ENCODE results near the gene TLK1. TPM values are rescaled to one million over a fixed set of nuclear protein-coding genes. Genes with fewer than 3 reads are reported as not detected.

The TLK1 gene
- total and polyA plus RNA-seq, 2 experiments from 2014 or later: 41.2 to 45.0 TPM

- H3K79me2 ChIP-seq (replicated peaks; ENCODE audit: insufficient read depth): no peaks in the 10 kb centered on the region
- H2AFZ ChIP-seq: no peak overlapping the region
- H3K27me3 Mint-ChIP-seq (ENCODE audit: insufficient read depth, low read depth, poor library complexity): peaks cover 7% of the 10 kb centered on the region
- no peak for TF ChIP-seq ZNF462 (CRISPR knock-in tag; IDR thresholded peaks at IDR 0.05)
- no peak for TF ChIP-seq ZNF331 (CRISPR knock-in tag; IDR thresholded peaks at IDR 0.05; ENCODE audit: low read depth)
- TF ChIP-seq EZH2 (IDR thresholded peaks at IDR 0.05; ENCODE audit: low read depth, unreplicated experiment): no peak
- no peak for TF ChIP-seq CTCF (conservative IDR thresholded peaks at IDR 0.05; ENCODE audit: low read depth in 2 of 2)
- no peak for TF ChIP-seq STAT1 (IDR thresholded peaks at IDR 0.05; ENCODE audit: unreplicated experiment)
- no peak for TF ChIP-seq POLR2AphosphoS5 (IDR thresholded peaks at IDR 0.05; ENCODE audit: low read depth)
- no peak for TF ChIP-seq ETS1 (IDR thresholded peaks at IDR 0.05)
- TF ChIP-seq ZNF114 (CRISPR knock-in tag; IDR thresholded peaks at IDR 0.05): no peak
- no peak for TF ChIP-seq NANOG (IDR thresholded peaks at IDR 0.05; ENCODE audit: borderline replicate concordance)
- TF ChIP-seq JUNB (IDR thresholded peaks at IDR 0.05; ENCODE audit: unreplicated experiment): no peak
- no peak for TF ChIP-seq EZH2phosphoT487 (IDR thresholded peaks at IDR 0.05; ENCODE audit: unreplicated experiment)
- no peak for TF ChIP-seq REST (IDR thresholded peaks at IDR 0.05; ENCODE audit: unreplicated experiment)
- no peak for TF ChIP-seq CREB1 (CRISPR knock-in tag; IDR thresholded peaks at IDR 0.05; ENCODE audit: low read depth)
- no peak overlapping the region for H3K27ac ChIP-seq (ENCODE audit: low read depth)
- H3K36me3 Mint-ChIP-seq (ENCODE audit: low read depth): peaks cover 66% of the 10 kb centered on the region
- no peaks in the 10 kb centered on the region for H3F3A ChIP-seq (replicated peaks; ENCODE audit: low read depth)
- no peaks in the 10 kb centered on the region for H3K9me2 ChIP-seq (ENCODE audit: insufficient read depth)
- H3K27me3 ChIP-seq (ENCODE audit: insufficient read depth): no peaks in the 10 kb centered on the region
- H4K20me1 ChIP-seq (replicated peaks; ENCODE audit: insufficient read depth): no peaks in the 10 kb centered on the region; the same call in 1 of the 2 replicates
- ATAC-seq (no peak), DNase-seq (ENCODE audit: low spot score) (no peak)
- H3K36me3 ChIP-seq (ENCODE audit: insufficient read depth): peaks cover 28% of the 10 kb centered on the region; the same call in 1 of the 2 replicates
- H3K4me1 Mint-ChIP-seq: no peaks in the 10 kb centered on the region
- no peak overlapping the region for H3K4me2 ChIP-seq
- H3K9me3 Mint-ChIP-seq: no peaks in the 10 kb centered on the region
- H3K4me3 ChIP-seq: no peak overlapping the region
- H3K4me1 ChIP-seq (ENCODE audit: insufficient read depth): no peaks in the 10 kb centered on the region
- no peak overlapping the region for H3K27ac Mint-ChIP-seq
- no peak overlapping the region for H3K4me3 Mint-ChIP-seq
Observed at GRCh38 chr2:171004363-171004762, 156.3 kb downstream of the TLK1 start.
